Endothelial cell of umbilical vein (primary cell): ENCODE data around the gene TCF20. TPM values are rescaled to one million over a fixed set of nuclear protein-coding genes. Genes with fewer than 3 reads are reported as not detected.

Experiments
- BruUV-seq: library from RNA; stranded (reverse); fragments of 400-500 nt; replicated peaks from 2 replicates; lab custom pipeline; 2021; lab: Mats Ljungman, UMichigan
- CTCF ChIA-PET: fragments of 300-600, 350-600 bp; sonication (Branson Sonifier 250); formaldehyde crosslinking; loops from one replicate; lab custom pipeline; 2021; ENCODE audit warnings: antibody characterized with exemption, inconsistent platforms; lab: Charles Lee
- POLR2A ChIA-PET: fragments of 300-600, 350-600 bp; sonication (Branson Sonifier 250); formaldehyde crosslinking; loops from one replicate; lab custom pipeline; 2021; ENCODE audit warnings: antibody characterized with exemption, inconsistent platforms; lab: Charles Lee
- DNase-seq: peaks from one replicate; pipeline ENCODE4 v3.0.0-alpha.2; 2011; ENCODE audit warnings: low read depth, low spot score
- FAIRE-seq: peaks from 2 replicates; lab custom pipeline; 2011; peaks lifted over from hg19 to GRCh38; lab: Jason Lieb, UNC
- H2AFZ ChIP-seq: 2 replicates; pipeline ENCODE4 v1.6.0; 2012; ENCODE audit warnings: low read depth, low read length, control low read depth, inconsistent platforms
- H3K27ac ChIP-seq: 2 replicates; pipeline ENCODE4 v1.5.1; 2011; ENCODE audit warnings: low read depth, mild to moderate bottlenecking, control low read depth, low read length, moderate library complexity; ENCODE audit not compliant: insufficient read depth
- H3K27me3 ChIP-seq, 2 experiments: 2 replicates each; pipeline versions ENCODE4 v1.6.0 to v1.6.1; 2011; ENCODE audit warnings: low read length in 2 of 2, mixed read lengths in 1 of 2; ENCODE audit not compliant: control insufficient read depth in 2 of 2, insufficient read depth in 2 of 2
- H3K36me3 ChIP-seq, 2 experiments: 2 replicates in 1 of 2; 3 replicates in 1 of 2; pipeline ENCODE4 v1.5.1; 2011; ENCODE audit warnings: low read length in 2 of 2, mild to moderate bottlenecking in 1 of 2, moderate library complexity in 1 of 2; ENCODE audit not compliant: control insufficient read depth in 2 of 2, insufficient read depth in 2 of 2; ENCODE audit errors: extremely low read depth in 1 of 2
- H3K4me1 ChIP-seq: 3 replicates; pipeline ENCODE4 v1.5.1; 2011; ENCODE audit warnings: mild to moderate bottlenecking, low read length; ENCODE audit not compliant: control insufficient read depth, insufficient read depth; ENCODE audit errors: extremely low read depth
- H3K4me2 ChIP-seq: 2 replicates; pipeline ENCODE4 v1.6.1; 2011; ENCODE audit warnings: low read length, control low read depth, mixed read lengths; ENCODE audit not compliant: insufficient read depth
- H3K4me3 ChIP-seq, 3 experiments: fragments of 200-600 bp in 1 of 3; sonication (generic), shearing (Covaris generic) in 1 of 3; replicated peaks in 1 of 3; 2 replicates each; pipeline ENCODE4 v1.5.1; 2011 to 2016; ENCODE audit warnings: control low read depth in 3 of 3, low read length in 3 of 3, mild to moderate bottlenecking in 2 of 3, inconsistent platforms in 1 of 3, low read depth in 1 of 3, moderate library complexity in 1 of 3; ENCODE audit not compliant: insufficient read depth in 1 of 3
- H3K79me2 ChIP-seq: 2 replicates; pipeline ENCODE4 v1.6.0; 2012; ENCODE audit warnings: low read length, inconsistent platforms; ENCODE audit not compliant: control insufficient read depth, insufficient read depth
- H3K9ac ChIP-seq: replicated peaks from 2 replicates; pipeline ENCODE3; 2011; ENCODE audit warnings: low read length, control low read depth; ENCODE audit not compliant: insufficient read depth; ENCODE audit errors: extremely low read depth
- H3K9me1 ChIP-seq: replicated peaks from 3 replicates; pipeline ENCODE4 v1.6.0; 2011; ENCODE audit warnings: mild to moderate bottlenecking, low read length; ENCODE audit not compliant: control insufficient read depth, insufficient read depth; ENCODE audit errors: extremely low read depth
- H3K9me3 ChIP-seq: replicated peaks from 2 replicates; pipeline ENCODE4 v1.5.1; 2012; ENCODE audit warnings: low read length, inconsistent platforms; ENCODE audit not compliant: control insufficient read depth, insufficient read depth
- H4K20me1 ChIP-seq: replicated peaks from 2 replicates; pipeline ENCODE3; 2011; ENCODE audit warnings: mild to moderate bottlenecking, low read length; ENCODE audit not compliant: control insufficient read depth, insufficient read depth; ENCODE audit errors: extremely low read depth
- EZH2 ChIP-seq: IDR thresholded peaks from 2 replicates; pipeline ENCODE4 v1.6.1; 2012; ENCODE audit warnings: borderline replicate concordance, low read depth, mild to moderate bottlenecking, moderate library complexity, low read length, inconsistent platforms; ENCODE audit not compliant: severe bottlenecking
- FOS ChIP-seq: IDR thresholded peaks from 2 replicates; pipeline ENCODE4 v1.6.1; 2011; ENCODE audit warnings: mild to moderate bottlenecking, low read length, moderate library complexity, borderline replicate concordance; ENCODE audit not compliant: insufficient read depth
- GATA2 ChIP-seq: IDR thresholded peaks from 2 replicates; pipeline ENCODE4 v1.7.0; 2011; ENCODE audit warnings: low read depth, mild to moderate bottlenecking, moderate library complexity, mixed read lengths, low read length; ENCODE audit not compliant: insufficient read length, insufficient read depth
- JUN ChIP-seq: IDR thresholded peaks from 2 replicates; pipeline ENCODE4 v1.6.1; 2011; ENCODE audit warnings: borderline replicate concordance, low read depth; ENCODE audit not compliant: insufficient read length, insufficient read depth
- MYC ChIP-seq: IDR thresholded peaks from one replicate; pipeline ENCODE4 v1.6.1; 2011; ENCODE audit warnings: mild to moderate bottlenecking, low read depth, low read length
- POLR2A ChIP-seq: IDR thresholded peaks from 2 replicates; pipeline ENCODE4 v1.6.1; 2012; ENCODE audit warnings: low read depth, mild to moderate bottlenecking, control low read depth, low read length
- dilution Hi-C: fragments of 300-500 bp; cut with MboI; formaldehyde crosslinking; loops from one replicate; pipeline ENCODE4 v1.15.0; 2019; ENCODE audit warnings: low sequenced_read_pairs; ENCODE audit not compliant: extremely low pct_ligation_motif_present
- intact Hi-C: fragments of 100-400 bp; cut with micrococcal nuclease; formaldehyde crosslinking; loops from one replicate; pipeline ENCODE4 v1.10.0; 2022
- polyA plus RNA-seq, 4 experiments: library from polyadenylated mRNA; depleted of rRNA in 3 of 4; stranded (reverse) in 3 of 4; unstranded in 1 of 4; fragments of >200 nt; gene quantifications; 2 replicates each; pipeline versions ENCODE4 v1.2.1 to v1.2.3, GENCODE V29; 2011 to 2012; ENCODE audit warnings: missing spikeins in 1 of 4
- total RNA-seq: library from RNA; stranded (reverse); gene quantifications from 2 replicates; pipeline ENCODE4 v1.2.3, GENCODE V29; 2021
- TF ChIP-seq, protein P1 (sequence below): IDR thresholded peaks from 2 replicates; pipeline ENCODE4 v1.6.1; 2011; ENCODE audit not compliant: insufficient read depth, insufficient read length
- TF ChIP-seq, protein P2 (sequence below), 2 donors: IDR thresholded peaks; 1 replicate in 1 of 2; 2 replicates in 1 of 2; pipeline ENCODE4 v1.5.1; 2011; ENCODE audit warnings: low read length in 2 of 2, mild to moderate bottlenecking in 2 of 2, moderate library complexity in 2 of 2, control low read depth in 1 of 2, inconsistent platforms in 1 of 2, low read depth in 1 of 2; ENCODE audit not compliant: insufficient read depth in 1 of 2; ENCODE audit errors: extremely low read depth in 1 of 2

TCF20 gene
- total and polyA plus RNA-seq, 2 donors (not counting 3 experiments of a cell fraction or from before 2014, with no cell fraction given) = 11.2 to 36.7 TPM

DNA sequence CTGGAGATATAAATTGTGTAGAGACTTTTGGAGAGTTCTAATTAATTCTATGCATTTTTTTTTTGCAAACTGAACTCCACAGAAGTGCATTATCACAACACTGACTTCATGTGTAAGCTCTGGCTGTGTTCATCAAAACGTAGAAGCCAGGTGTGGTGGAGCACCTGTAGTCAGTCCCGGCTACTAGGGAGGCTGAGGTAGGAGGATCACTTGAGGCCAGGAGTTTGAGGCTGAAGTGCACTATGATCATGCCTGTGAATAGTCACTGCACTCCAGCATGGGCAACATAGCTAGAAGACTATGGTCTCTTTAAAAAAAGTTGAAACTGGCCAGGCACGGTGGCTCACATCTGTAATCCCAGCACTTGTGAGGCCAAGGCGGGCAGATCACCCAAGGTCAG, 20.6 kb downstream of the TCF20 start:
- DNase-seq (no peak), FAIRE-seq (peak; percentile 37)
- ChIA-PET POLR2A (no interaction called here), CTCF (no interaction called here)
- Histone ChIP-seq H3K9me3 (no peaks in the 10 kb centered on the region), H3K4me1 (no peaks in the 10 kb centered on the region), H3K27me3 (no peaks in the 10 kb centered on the region), H3K79me2 (peaks cover 47% of the 10 kb centered on the region), H3K36me3 (no peaks in the 10 kb centered on the region), H3K4me2 (no peak overlapping the region), H3K4me3 (no peak overlapping the region), H4K20me1 (peaks cover 4% of the 10 kb centered on the region), H3K27ac (no peak overlapping the region), H3K9me1 (no peaks in the 10 kb centered on the region), H2AFZ (no peak overlapping the region), H3K9ac (no peak overlapping the region)
- intact Hi-C loops (no loop called here), dilution Hi-C loops (no loop called here)
- TF ChIP-seq GATA2 (no peak), POLR2A (no peak), JUN (no peak), FOS (no peak), EZH2 (no peak), MYC (no peak)
- TF ChIP-seq, protein P1, sequence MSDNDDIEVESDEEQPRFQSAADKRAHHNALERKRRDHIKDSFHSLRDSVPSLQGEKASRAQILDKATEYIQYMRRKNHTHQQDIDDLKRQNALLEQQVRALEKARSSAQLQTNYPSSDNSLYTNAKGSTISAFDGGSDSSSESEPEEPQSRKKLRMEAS = no peak
- TF ChIP-seq, protein P2, sequence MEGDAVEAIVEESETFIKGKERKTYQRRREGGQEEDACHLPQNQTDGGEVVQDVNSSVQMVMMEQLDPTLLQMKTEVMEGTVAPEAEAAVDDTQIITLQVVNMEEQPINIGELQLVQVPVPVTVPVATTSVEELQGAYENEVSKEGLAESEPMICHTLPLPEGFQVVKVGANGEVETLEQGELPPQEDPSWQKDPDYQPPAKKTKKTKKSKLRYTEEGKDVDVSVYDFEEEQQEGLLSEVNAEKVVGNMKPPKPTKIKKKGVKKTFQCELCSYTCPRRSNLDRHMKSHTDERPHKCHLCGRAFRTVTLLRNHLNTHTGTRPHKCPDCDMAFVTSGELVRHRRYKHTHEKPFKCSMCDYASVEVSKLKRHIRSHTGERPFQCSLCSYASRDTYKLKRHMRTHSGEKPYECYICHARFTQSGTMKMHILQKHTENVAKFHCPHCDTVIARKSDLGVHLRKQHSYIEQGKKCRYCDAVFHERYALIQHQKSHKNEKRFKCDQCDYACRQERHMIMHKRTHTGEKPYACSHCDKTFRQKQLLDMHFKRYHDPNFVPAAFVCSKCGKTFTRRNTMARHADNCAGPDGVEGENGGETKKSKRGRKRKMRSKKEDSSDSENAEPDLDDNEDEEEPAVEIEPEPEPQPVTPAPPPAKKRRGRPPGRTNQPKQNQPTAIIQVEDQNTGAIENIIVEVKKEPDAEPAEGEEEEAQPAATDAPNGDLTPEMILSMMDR (IDR thresholded peaks at IDR 0.05; ENCODE audit: extremely low read depth in 1 of 2, insufficient read depth in 1 of 2, low read depth in 1 of 2, low read length in 2 of 2) = no peak
- no TSS peak for BruUV-seq
